GM12878 (cell line): ENCODE measurements around the gene SPACDR. TPM values are rescaled to one million over a fixed set of nuclear protein-coding genes. Genes with fewer than 3 reads are reported as not detected.

Experiments
- ATAC-seq: fragments of 200-7000 bp; cut with Tn5 transposase; 3 replicates; pipeline ENCODE4 v1.9.1; 2020; ENCODE audit warnings: mild to moderate bottlenecking, moderate library complexity
- BruUV-seq: library from RNA; stranded (reverse); fragments of 400-500 nt; replicated peaks from 2 replicates; lab custom pipeline; 2021; lab: Mats Ljungman, UMichigan
- CTCF ChIA-PET: fragments of 300-600 bp; sonication (Branson Sonifier 250); formaldehyde crosslinking; extraction: SDS; loops from one replicate; lab custom pipeline; 2021; ENCODE audit warnings: inconsistent platforms; lab: Yijun Ruan, JAX
- POLR2A ChIA-PET: fragments of 350-600 bp; formaldehyde crosslinking; extraction: SDS; loops from one replicate; lab custom pipeline; 2021; ENCODE audit warnings: inconsistent platforms; lab: Charles Lee
- RAD21 ChIA-PET: fragments of 300-600 bp; sonication (Branson Sonifier 250); formaldehyde crosslinking; loops from one replicate; lab custom pipeline; 2023; ENCODE audit warnings: antibody characterized with exemption; ENCODE audit not compliant: unreplicated experiment; lab: Charles Lee
- SMC1A ChIA-PET: fragments of 300-600 bp; sonication (Branson Sonifier 250); formaldehyde crosslinking; loops from one replicate; lab custom pipeline; 2023; ENCODE audit not compliant: unreplicated experiment, uncharacterized antibody; lab: Charles Lee
- DNase-seq: peaks from one replicate; pipeline ENCODE4 v3.0.0-alpha.2; 2011; ENCODE audit warnings: low read depth, low spot score
- FAIRE-seq: peaks from 3 replicates; lab custom pipeline; 2011; peaks lifted over from hg19 to GRCh38; lab: Jason Lieb, UNC
- H2AFZ ChIP-seq: 2 replicates; pipeline ENCODE4 v1.6.0; 2011; ENCODE audit warnings: low read depth, low read length, control low read depth; ENCODE audit not compliant: control insufficient read depth
- H3K27ac ChIP-seq: 2 replicates; pipeline ENCODE4 v1.5.1; 2011; ENCODE audit warnings: control low read depth; ENCODE audit not compliant: control insufficient read depth, insufficient read depth
- H3K27me3 ChIP-seq, 2 experiments: replicated peaks in 1 of 2; 2 replicates each; pipeline versions ENCODE4 v1.6.0 to v1.6.1; 2011; ENCODE audit warnings: low read length in 1 of 2; ENCODE audit not compliant: control insufficient read depth in 2 of 2, insufficient read depth in 2 of 2
- H3K36me3 ChIP-seq, 2 experiments: 2 replicates each; pipeline ENCODE4 v1.5.1; 2011; ENCODE audit warnings: low read length in 1 of 2; ENCODE audit not compliant: control insufficient read depth in 2 of 2, insufficient read depth in 2 of 2
- H3K4me1 ChIP-seq: 2 replicates; pipeline ENCODE4 v1.6.1; 2011; ENCODE audit warnings: mild to moderate bottlenecking, low read length, moderate library complexity, mixed read lengths; ENCODE audit not compliant: control insufficient read depth, insufficient read depth
- H3K4me2 ChIP-seq: 2 replicates; pipeline ENCODE4 v1.6.0; 2011; ENCODE audit warnings: control low read depth; ENCODE audit not compliant: control insufficient read depth, insufficient read depth
- H3K4me3 ChIP-seq: fragments of 200-600 bp; sonication (generic); 2 replicates; pipeline ENCODE4 v1.5.1; 2016
- H3K79me2 ChIP-seq: 2 replicates; pipeline ENCODE4 v1.6.0; 2011; ENCODE audit warnings: low read length; ENCODE audit not compliant: control insufficient read depth, insufficient read depth
- H3K9ac ChIP-seq: 2 replicates; pipeline ENCODE4 v1.8.0; 2011; ENCODE audit warnings: low read length, control low read depth, mixed read lengths; ENCODE audit not compliant: control insufficient read depth, insufficient read depth
- H3K9me3 ChIP-seq: replicated peaks from 3 replicates; pipeline ENCODE4 v1.5.1; 2011; ENCODE audit warnings: mild to moderate bottlenecking, low read length; ENCODE audit not compliant: control insufficient read depth, insufficient read depth
- H4K20me1 ChIP-seq: 2 replicates; pipeline ENCODE4 v1.6.0; 2011; ENCODE audit not compliant: control insufficient read depth, insufficient read depth
- ATF2 ChIP-seq: IDR thresholded peaks from 2 replicates; pipeline ENCODE4 v1.6.1; 2012; ENCODE audit warnings: low read length, inconsistent platforms
- CEBPZ ChIP-seq: fragments of 150-350 bp; IDR thresholded peaks from 2 replicates; pipeline ENCODE4 v1.6.1; 2016; ENCODE audit warnings: low read depth, low read length
- MYC ChIP-seq: IDR thresholded peaks from 2 replicates; pipeline ENCODE4 v1.6.1; 2011; ENCODE audit warnings: mild to moderate bottlenecking, low read length, moderate library complexity, inconsistent platforms; ENCODE audit not compliant: insufficient read depth, insufficient replicate concordance, insufficient read length, severe bottlenecking
- NKRF ChIP-seq: fragments of 450-650 bp; conservative IDR thresholded peaks from 2 replicates; pipeline ENCODE4 v1.6.1; 2017; ENCODE audit warnings: mild to moderate bottlenecking, moderate library complexity
- PML ChIP-seq: IDR thresholded peaks from 2 replicates; pipeline ENCODE4 v1.6.1; 2012; ENCODE audit warnings: low read length, inconsistent platforms
- RUNX3 ChIP-seq: IDR thresholded peaks from 2 replicates; pipeline ENCODE4 v1.6.1; 2012; ENCODE audit warnings: low read length, inconsistent platforms
- ZNF592 ChIP-seq: fragments of 450-650 bp; IDR thresholded peaks from 2 replicates; pipeline ENCODE4 v1.6.1; 2017; ENCODE audit warnings: mild to moderate bottlenecking, moderate library complexity
- WGBS: methylation state at CpG from one replicate; pipeline ENCODE4 v1.1.6; 2016; ENCODE audit warnings: low lambda C conversion rate; ENCODE audit not compliant: insufficient replicate concordance, insufficient coverage; ENCODE audit errors: missing lambda C conversion rate; 5-methylcytosine and 5-hydroxymethylcytosine counted together
- in situ Hi-C: fragments of 300-500 bp; cut with MboI; formaldehyde crosslinking; loops from 9 replicates; pipeline ENCODE4 v1.14.3; 2018; ENCODE audit warnings: mixed read lengths
- intact Hi-C: fragments of 100-400 bp; cut with micrococcal nuclease; formaldehyde crosslinking; loops from one replicate; pipeline ENCODE4 v1.14.2; 2022; ENCODE audit not compliant: unreplicated experiment
- polyA plus RNA-seq, 11 experiments: library from polyadenylated mRNA; depleted of rRNA in 4 of 11; unstranded in 6 of 11; stranded (reverse) in 5 of 11; fragments of >200 nt; fragmentation: Nextera tagmentation in 4 of 11; fragmentation: Illumina TruSeq in 1 of 11; extraction: Ambion mirVana in 4 of 11; extraction: Trizol in 1 of 11; gene quantifications; 1 replicate in 1 of 11; 2 replicates in 10 of 11; pipeline versions ENCODE4 v1.2.1 to v1.2.3, GENCODE V29; 2011 to 2016; ENCODE audit warnings: inconsistent platforms in 2 of 11, missing spikeins in 2 of 11, low read depth in 1 of 11
- total RNA-seq, 4 experiments: library from RNA; depleted of rRNA in 3 of 4; stranded (reverse); fragments of >200 nt in 3 of 4; fragmentation: Illumina TruSeq in 1 of 4; extraction: Trizol in 1 of 4; gene quantifications; 2 replicates each; pipeline versions ENCODE4 v1.2.1 to v1.2.3, GENCODE V29; 2013 to 2021

The SPACDR gene
- total and polyA plus RNA-seq, 10 of the 15 experiments (the other 5 are each of a cell fraction or from before 2014, with no cell fraction given) = 0.18 to 1.5 (median 0.63) TPM

GRCh38 chr7:100488333-100489095 lies 24.5 kb upstream of the SPACDR start:
- ATAC-seq (no peak), FAIRE-seq (no peak), DNase-seq (no peak)
- WGBS = 72% methylated on average over 33 of the region's 44 CpGs
- Histone ChIP-seq H3K4me2 (no peak overlapping the region), H3K4me1 (0 out of 2 replicates have a peak, but pooled peaks cover 4% of the 10 kb centered on the region), H2AFZ (no peak overlapping the region), H3K27ac (no peak overlapping the region), H4K20me1 (no peaks in the 10 kb centered on the region), H3K36me3 (no peaks in the 10 kb centered on the region), H3K27me3 (no peaks in the 10 kb centered on the region), H3K79me2 (no peaks in the 10 kb centered on the region), H3K9ac (no peak overlapping the region), H3K4me3 (no peak overlapping the region), H3K9me3 (no peaks in the 10 kb centered on the region)
- CTCF ChIA-PET = interaction anchor here (1.1 kb wide), 1 partner anchor 71 kb away, joined by 4 read pairs; no protein-coding TSS in a partner anchor
- SMC1A ChIA-PET = no interaction called here
- in situ Hi-C loops = no loop called here
- POLR2A ChIA-PET = no interaction called here
- intact Hi-C loops = no loop called here
- no TSS peak for BruUV-seq
- RAD21 ChIA-PET = interaction anchor here (1.6 kb wide), 1 partner anchor 71 kb away, joined by 5 read pairs; no protein-coding TSS in a partner anchor
- TF ChIP-seq ZNF592 (no peak), ATF2 (no peak), PML (no peak), MYC (no peak), NKRF (no peak), CEBPZ (no peak), RUNX3 (no peak)
